Ascending aorta (tissue), 2 donors: ENCODE data around the gene MTG2. TPM values are rescaled to one million over a fixed set of nuclear protein-coding genes. Genes with fewer than 3 reads are reported as not detected.

Experiments
- DNase-seq, 2 donors: peaks; one replicate each; pipeline ENCODE4 v3.0.0-alpha.2; 2019; ENCODE audit warnings: low spot score in 2 of 2
- H3K27ac ChIP-seq, 2 donors: fragments of 200-600 bp; sonication (generic); one replicate each; pipeline ENCODE4 v1.5.1; 2016 to 2017; ENCODE audit warnings: mild to moderate bottlenecking in 1 of 2
- H3K27me3 ChIP-seq: fragments of 200-600 bp; sonication (generic); one replicate; pipeline ENCODE4 v1.5.1; 2017
- H3K36me3 ChIP-seq, 2 donors: fragments of 200-600 bp; sonication (generic); one replicate each; pipeline ENCODE4 v1.5.1; 2016
- H3K4me1 ChIP-seq, 2 donors: fragments of 200-600 bp; sonication (generic); one replicate each; pipeline ENCODE4 v1.5.1; 2016 to 2017; ENCODE audit warnings: mild to moderate bottlenecking in 1 of 2
- H3K4me3 ChIP-seq, 2 donors: fragments of 200-600 bp; sonication (generic); one replicate each; pipeline ENCODE4 v1.5.1; 2016 to 2017; ENCODE audit warnings: mild to moderate bottlenecking in 1 of 2
- H3K9me3 ChIP-seq, 2 donors: fragments of 200-600 bp; sonication (generic); one replicate each; pipeline ENCODE4 v1.5.1; 2016
- CTCF ChIP-seq, 3 experiments: fragments of 200-600 bp in 2 of 3; fragments of 450-650 bp in 1 of 3; sonication (generic) in 2 of 3; IDR thresholded peaks; one replicate each; pipeline ENCODE4 v1.5.1; 2016 to 2019; ENCODE audit warnings: antibody characterized with exemption in 3 of 3, mild to moderate bottlenecking in 1 of 3, moderate library complexity in 1 of 3
- intact Hi-C: fragments of 100-400 bp; cut with DNase I; formaldehyde crosslinking; loops from one replicate; pipeline ENCODE4 v1.15.1; 2023
- total RNA-seq: library from RNA; depleted of rRNA; stranded (reverse); fragments of >200 nt; gene quantifications from one replicate; pipeline ENCODE4 v1.1.0, GENCODE V29; 2016

Gene MTG2
- total RNA-seq, 1 donor from 2014 or later: 14.5 TPM

GRCh38 chr20:62190639-62191411 is 8.0 kb downstream of the MTG2 start:
- peaks cover 0 to 4% of the 10 kb centered on the region in 2 donors for H3K4me1 ChIP-seq
- no peak for TF ChIP-seq CTCF (IDR thresholded peaks at IDR 0.05)
- H3K9me3 ChIP-seq: no peaks in the 10 kb centered on the region
- no peak for DNase-seq
- peaks cover 24 to 32% of the 10 kb centered on the region in 2 donors for H3K36me3 ChIP-seq
- no peak overlapping the region for H3K27ac ChIP-seq
- intact Hi-C loops: no loop called here
- H3K4me3 ChIP-seq: no peak overlapping the region
- H3K27me3 ChIP-seq: no peaks in the 10 kb centered on the region

DNA sequence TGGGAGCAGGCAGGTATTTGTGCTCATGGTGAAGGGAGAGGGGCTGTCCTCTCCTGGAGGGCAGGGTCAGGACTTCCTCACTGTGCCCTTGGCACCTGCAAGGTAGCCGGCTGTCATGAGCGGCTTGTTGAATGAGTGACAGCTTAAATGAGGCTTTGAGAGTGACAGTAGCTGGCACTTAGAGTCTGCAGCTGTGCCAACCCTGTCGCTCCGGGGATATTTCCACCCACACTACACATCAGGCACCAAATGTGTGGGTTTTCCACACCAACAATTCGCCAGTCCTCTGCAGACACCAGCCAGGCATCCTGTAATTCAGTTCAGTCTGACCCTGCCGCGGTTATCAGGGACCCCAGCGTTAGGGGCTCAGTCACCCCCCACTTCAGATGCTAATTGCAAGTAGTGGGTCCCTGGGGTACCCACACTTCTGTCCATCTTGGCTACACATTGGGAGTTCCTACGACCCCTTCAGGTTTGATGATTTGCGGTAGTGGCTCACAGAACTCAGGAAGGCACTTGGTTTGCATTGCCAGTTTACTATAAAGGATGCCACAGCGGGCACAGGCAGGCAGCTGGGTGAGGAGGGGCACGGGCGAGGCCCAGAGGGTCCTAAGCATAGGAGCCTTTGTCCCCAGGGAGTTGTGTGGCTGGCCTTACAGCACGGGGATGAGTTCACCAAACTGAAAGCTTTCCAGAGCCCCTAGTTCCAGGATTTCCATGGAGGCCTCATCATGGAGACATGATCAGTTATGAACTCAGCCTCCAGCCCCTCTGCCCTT is 9.1 kb downstream of the MTG2 start:
- Histone ChIP-seq H3K27ac (no peak overlapping the region), H3K4me3 (no peak overlapping the region), H3K27me3 (no peaks in the 10 kb centered on the region), H3K4me1 (peaks cover 0 to 4% of the 10 kb centered on the region in 2 donors), H3K36me3 (peaks cover 35 to 36% of the 10 kb centered on the region in 2 donors), H3K9me3 (no peaks in the 10 kb centered on the region)
- no peak for DNase-seq
- intact Hi-C loops: no loop called here
- no peak for TF ChIP-seq CTCF (IDR thresholded peaks at IDR 0.05)

DNA sequence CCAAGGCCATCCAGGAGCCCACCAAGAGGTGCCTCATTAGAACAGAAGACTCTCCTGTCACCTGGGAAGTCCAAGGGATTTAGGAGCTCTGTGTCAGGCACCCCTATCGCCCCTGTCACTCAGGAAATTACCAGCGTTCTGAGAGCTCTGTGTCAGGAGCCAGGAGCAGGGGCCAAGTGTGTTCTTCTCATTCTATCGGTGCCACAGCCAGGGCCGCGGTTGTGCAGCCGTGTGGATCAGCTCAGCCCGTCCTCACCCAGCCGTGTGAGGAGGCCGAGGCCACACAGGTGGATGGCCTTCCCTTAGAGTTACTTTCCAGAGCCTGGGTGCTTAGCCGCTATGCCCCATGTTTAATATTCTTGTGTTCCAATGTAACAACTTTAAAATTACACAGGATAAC is 9.8 kb downstream of the MTG2 start:
- no peak for TF ChIP-seq CTCF (IDR thresholded peaks at IDR 0.05)
- intact Hi-C loops: no loop called here
- Histone ChIP-seq H3K9me3 (no peaks in the 10 kb centered on the region), H3K4me3 (no peak overlapping the region), H3K27ac (no peak overlapping the region), H3K27me3 (no peaks in the 10 kb centered on the region), H3K4me1 (no peaks in the 10 kb centered on the region), H3K36me3 (peaks cover 40% of the 10 kb centered on the region in 2 donors)
- DNase-seq: no peak

DNA sequence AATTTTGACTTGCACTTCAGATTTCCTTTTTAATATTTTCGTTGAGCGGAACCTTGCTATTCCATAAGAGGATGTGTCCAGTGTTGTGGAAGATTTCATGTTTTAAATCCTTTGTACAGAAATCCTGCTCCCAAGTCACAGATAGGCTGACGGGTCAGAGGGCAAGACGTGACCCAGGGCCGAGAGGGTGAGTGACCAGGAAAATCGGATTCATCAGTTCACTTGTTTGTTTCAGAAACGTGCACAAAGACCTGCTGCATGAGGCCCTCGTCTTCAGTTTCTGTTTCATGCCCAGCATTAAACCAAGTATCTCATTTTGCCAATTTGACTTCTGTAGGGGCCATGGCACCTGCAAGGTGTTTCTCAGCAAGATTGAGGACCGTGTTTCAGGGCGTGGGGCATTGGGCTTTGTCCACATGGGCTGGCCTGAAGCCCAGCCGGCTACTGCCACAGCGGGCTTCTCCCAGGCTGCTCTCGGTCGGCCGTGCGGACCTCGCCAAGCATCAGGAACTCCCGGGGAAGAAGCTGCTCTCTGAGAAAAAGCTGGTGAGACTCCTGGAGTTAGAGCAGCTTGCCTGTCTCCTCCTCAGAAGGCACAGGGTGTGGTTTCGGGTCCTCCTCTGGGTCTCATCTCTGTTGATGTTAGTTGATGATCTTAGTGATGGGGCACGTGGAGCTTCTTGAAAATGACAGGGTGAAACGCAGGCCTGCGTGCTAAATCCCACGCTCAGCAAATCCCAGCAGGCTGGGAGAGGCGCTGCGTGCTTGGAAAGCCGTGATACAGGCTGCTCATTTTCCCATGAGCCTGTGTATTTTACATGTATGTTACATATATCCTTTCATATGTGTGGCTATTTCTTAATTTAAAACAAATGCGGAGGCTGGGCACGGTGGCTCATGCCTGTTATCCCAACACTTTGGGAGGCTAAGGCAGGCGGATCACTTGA is 10.5 kb downstream of the MTG2 start:
- Histone ChIP-seq H3K4me3 (no peak overlapping the region), H3K36me3 (peaks cover 47% of the 10 kb centered on the region in 2 donors), H3K27me3 (no peaks in the 10 kb centered on the region), H3K27ac (no peak overlapping the region), H3K9me3 (no peaks in the 10 kb centered on the region), H3K4me1 (no peaks in the 10 kb centered on the region)
- no peak for DNase-seq
- TF ChIP-seq CTCF (IDR thresholded peaks at IDR 0.05): no peak
- intact Hi-C loops: no loop called here

- DNase-seq: no peak
- peaks cover 52 to 56% of the 10 kb centered on the region in 2 donors for H3K36me3 ChIP-seq
Observed at GRCh38 chr20:62195075-62195405, 12.2 kb downstream of the MTG2 start.

More at GRCh38 chr20:62195075-62195405, 12.2 kb downstream of the MTG2 start:
- H3K4me3 ChIP-seq: no peak overlapping the region
- no peak overlapping the region for H3K27ac ChIP-seq
- intact Hi-C loops: no loop called here
- TF ChIP-seq CTCF (IDR thresholded peaks at IDR 0.05): no peak
- H3K9me3 ChIP-seq: no peaks in the 10 kb centered on the region
- no peaks in the 10 kb centered on the region for H3K4me1 ChIP-seq
- H3K27me3 ChIP-seq: no peaks in the 10 kb centered on the region
